Measurements from ENCODE around the gene APC2. TPM values are rescaled to one million over a fixed set of nuclear protein-coding genes. Genes with fewer than 3 reads are reported as not detected.

APC2 gene
- total and polyA plus RNA-seq, 4 donors = 0.03 to 0.42 (median 0.26) TPM; not detected in 1

GRCh38 chr19:1407528-1408299 is 42.2 kb upstream of the APC2 start, which contains the start of gene DAZAP1:
Gene DAZAP1, plus strand, starts transcription at chr19:1407586. Its CDS starts 188 bp downstream, at chr19:1407774.
- WGBS, 2 donors = 0 to 1% methylated on average over 17 to 121 of the region's 121 CpGs
- Histone ChIP-seq H3K36me3 (ENCODE audit: control insufficient read depth in 1 of 2, insufficient read depth in 2 of 2, low read length in 1 of 2) (no peaks in the 10 kb centered on the region), H3K27me3 (ENCODE audit: control insufficient read depth in 1 of 2, insufficient read depth in 2 of 2, low read length in 1 of 2) (no peaks in the 10 kb centered on the region), H3K9me3 (ENCODE audit: control insufficient read depth, low read length) (no peaks in the 10 kb centered on the region), H3K27ac (ENCODE audit: low read depth in 1 of 2, low read length in 2 of 2) (peak within 1 kb of the TSS; percentile 57 to 70), H3K4me1 (ENCODE audit: control insufficient read depth in 1 of 2, insufficient read depth in 2 of 2, low read length in 2 of 2) (no peaks in the 10 kb centered on the region), H3K4me3 (ENCODE audit: low read length in 2 of 2) (peak within 1 kb of the TSS; percentile 95 to 97)
- intact Hi-C loops (cut with DNase I) = no loop called here
- no peak for ATAC-seq (ENCODE audit: low FRiP score)
- DNase-seq = peak in 1 of 2 donors; percentile 70

- ATAC-seq (ENCODE audit: low FRiP score) = peak; percentile 1
- 0% methylated on average over 66 to 69 of the region's 69 CpGs for WGBS, 2 donors
These were observed 41.4 kb upstream of the APC2 start for GRCh38 chr19:1408300-1409203.

DNA sequence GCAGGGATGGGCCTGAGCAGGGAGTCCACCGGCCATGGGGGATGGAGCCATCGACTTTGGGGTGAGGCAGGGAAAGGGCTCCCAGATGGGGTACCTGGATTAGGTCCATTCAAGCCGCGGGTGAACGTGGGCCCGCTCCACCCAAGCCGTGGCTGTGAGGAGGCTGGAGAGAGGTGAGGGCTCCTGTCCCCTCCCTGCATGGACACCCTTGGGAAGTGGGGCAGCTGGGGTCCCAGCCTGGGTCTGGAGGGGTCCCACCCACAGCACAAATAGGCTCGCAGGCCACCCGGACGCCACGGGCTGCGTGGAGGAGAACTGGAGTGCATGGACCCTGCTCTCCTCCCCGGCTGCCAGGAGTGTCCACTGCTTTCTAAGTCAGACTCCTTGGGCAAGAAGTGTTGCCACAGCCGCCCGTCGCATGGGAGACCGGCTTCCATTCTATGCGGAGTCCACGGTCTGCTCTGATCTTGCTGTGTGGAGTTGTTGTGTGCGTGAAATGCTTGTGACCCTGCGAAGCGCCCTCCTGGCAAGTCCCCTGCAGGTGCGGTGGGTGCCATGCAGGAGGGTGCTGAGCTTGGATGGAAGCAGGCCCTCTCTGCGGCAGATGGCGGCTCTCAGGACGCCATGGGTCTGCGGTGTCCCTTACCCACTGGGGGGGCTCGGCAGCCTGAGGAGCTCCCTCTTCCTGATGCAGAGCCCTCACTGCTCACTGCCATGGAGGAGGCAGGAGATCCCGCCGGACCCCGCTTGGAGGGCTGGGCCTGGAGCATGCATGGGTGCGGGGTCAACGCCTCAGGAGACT is 40.5 kb upstream of the APC2 start:
- no peaks in the 10 kb centered on the region for H3K9me3 ChIP-seq (ENCODE audit: control insufficient read depth, low read length)
- H3K4me1 ChIP-seq (ENCODE audit: control insufficient read depth in 1 of 2, insufficient read depth in 2 of 2, low read length in 2 of 2) = no peaks in the 10 kb centered on the region
- DNase-seq (no peak), ATAC-seq (ENCODE audit: low FRiP score) (no peak)
- 60 to 62% methylated on average over 33 of the region's 33 CpGs for WGBS, 2 donors
- H3K36me3 ChIP-seq (ENCODE audit: control insufficient read depth in 1 of 2, insufficient read depth in 2 of 2, low read length in 1 of 2) = no peaks in the 10 kb centered on the region
- H3K27me3 ChIP-seq (ENCODE audit: control insufficient read depth in 1 of 2, insufficient read depth in 2 of 2, low read length in 1 of 2) = no peaks in the 10 kb centered on the region
- intact Hi-C loops (cut with DNase I) = loop anchor here in 1 of 2 donors (5.0 kb wide), 1 partner anchor 52 kb away; no protein-coding TSS in a partner anchor
- peak overlapping the region; percentile 95 to 97 for H3K4me3 ChIP-seq (ENCODE audit: low read length in 2 of 2)
- peak overlapping the region in 1 of 2 donors; percentile 46 for H3K27ac ChIP-seq (ENCODE audit: low read depth in 1 of 2, low read length in 2 of 2)

More at GRCh38 chr19:1408300-1409203, 41.4 kb upstream of the APC2 start:
- DNase-seq = peak; percentile 68 to 89
- no peaks in the 10 kb centered on the region for H3K9me3 ChIP-seq (ENCODE audit: control insufficient read depth, low read length)
- intact Hi-C loops (cut with DNase I) = no loop called here
- no peaks in the 10 kb centered on the region for H3K4me1 ChIP-seq (ENCODE audit: control insufficient read depth in 1 of 2, insufficient read depth in 2 of 2, low read length in 2 of 2)
- H3K27me3 ChIP-seq (ENCODE audit: control insufficient read depth in 1 of 2, insufficient read depth in 2 of 2, low read length in 1 of 2) = no peaks in the 10 kb centered on the region
- peak overlapping the region; percentile 46 to 70 for H3K27ac ChIP-seq (ENCODE audit: low read depth in 1 of 2, low read length in 2 of 2)
- H3K4me3 ChIP-seq (ENCODE audit: low read length in 2 of 2) = peak overlapping the region; percentile 95 to 97
- H3K36me3 ChIP-seq (ENCODE audit: control insufficient read depth in 1 of 2, insufficient read depth in 2 of 2, low read length in 1 of 2) = no peaks in the 10 kb centered on the region

- Histone ChIP-seq H3K4me3 (ENCODE audit: low read length in 2 of 2) (no peak overlapping the region), H3K27me3 (ENCODE audit: control insufficient read depth in 1 of 2, insufficient read depth in 2 of 2, low read length in 1 of 2) (no peaks in the 10 kb centered on the region), H3K27ac (ENCODE audit: low read depth in 1 of 2, low read length in 2 of 2) (no peak overlapping the region), H3K36me3 (ENCODE audit: control insufficient read depth in 1 of 2, insufficient read depth in 2 of 2, low read length in 1 of 2) (no peaks in the 10 kb centered on the region), H3K4me1 (ENCODE audit: control insufficient read depth in 1 of 2, insufficient read depth in 2 of 2, low read length in 2 of 2) (no peaks in the 10 kb centered on the region), H3K9me3 (ENCODE audit: control insufficient read depth, low read length) (no peaks in the 10 kb centered on the region)
- ATAC-seq (ENCODE audit: low FRiP score) (no peak), DNase-seq (no peak)
- intact Hi-C loops (cut with DNase I) = loop anchor here in 1 of 2 donors (5.0 kb wide), 1 partner anchor 53 kb away; no protein-coding TSS in a partner anchor
- WGBS, 2 donors = 84 to 85% methylated on average over 23 of the region's 23 CpGs
These were observed 39.7 kb upstream of the APC2 start for GRCh38 chr19:1410136-1410786.

DNA sequence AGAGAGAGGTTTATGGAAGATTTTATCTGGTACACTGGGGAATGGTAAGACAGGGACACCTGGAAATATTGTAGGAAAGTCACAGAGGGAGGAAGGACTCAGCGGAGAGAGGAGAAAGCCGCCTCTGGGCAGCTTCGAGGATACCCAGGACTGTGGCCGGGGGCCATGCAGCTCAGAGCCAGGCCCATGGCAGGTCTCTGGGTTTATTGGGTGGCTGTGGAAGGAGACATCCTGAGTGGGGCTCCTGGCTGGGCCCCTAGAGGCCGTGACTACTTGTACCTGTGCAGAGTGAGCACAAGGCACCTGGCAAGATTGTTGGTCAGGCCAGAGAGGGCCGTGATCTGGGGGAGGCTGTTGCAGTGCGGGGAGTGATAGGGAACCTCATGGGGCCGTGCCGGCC is 39.1 kb upstream of the APC2 start:
- intact Hi-C loops (cut with DNase I) = loop anchor here in 1 of 2 donors (5.0 kb wide), 1 partner anchor 53 kb away; no protein-coding TSS in a partner anchor
- Histone ChIP-seq H3K4me3 (ENCODE audit: low read length in 2 of 2) (no peak overlapping the region), H3K36me3 (ENCODE audit: control insufficient read depth in 1 of 2, insufficient read depth in 2 of 2, low read length in 1 of 2) (no peaks in the 10 kb centered on the region), H3K27ac (ENCODE audit: low read depth in 1 of 2, low read length in 2 of 2) (no peak overlapping the region), H3K9me3 (ENCODE audit: control insufficient read depth, low read length) (no peaks in the 10 kb centered on the region), H3K27me3 (ENCODE audit: control insufficient read depth in 1 of 2, insufficient read depth in 2 of 2, low read length in 1 of 2) (no peaks in the 10 kb centered on the region), H3K4me1 (ENCODE audit: control insufficient read depth in 1 of 2, insufficient read depth in 2 of 2, low read length in 2 of 2) (no peaks in the 10 kb centered on the region)
- DNase-seq (no peak), ATAC-seq (ENCODE audit: low FRiP score) (no peak)
- WGBS, 2 donors = 80 to 84% methylated on average over 9 of the region's 9 CpGs

- Histone ChIP-seq H3K36me3 (ENCODE audit: control insufficient read depth in 1 of 2, insufficient read depth in 2 of 2, low read length in 1 of 2) (no peaks in the 10 kb centered on the region), H3K4me1 (ENCODE audit: control insufficient read depth in 1 of 2, insufficient read depth in 2 of 2, low read length in 2 of 2) (no peaks in the 10 kb centered on the region), H3K9me3 (ENCODE audit: control insufficient read depth, low read length) (no peaks in the 10 kb centered on the region), H3K4me3 (ENCODE audit: low read length in 2 of 2) (no peak overlapping the region), H3K27ac (ENCODE audit: low read depth in 1 of 2, low read length in 2 of 2) (no peak overlapping the region), H3K27me3 (ENCODE audit: control insufficient read depth in 1 of 2, insufficient read depth in 2 of 2, low read length in 1 of 2) (no peaks in the 10 kb centered on the region)
- peak in 1 of 2 donors; percentile 70 for DNase-seq
- no peak for ATAC-seq (ENCODE audit: low FRiP score)
- intact Hi-C loops (cut with DNase I) = loop anchor here in 1 of 2 donors (5.0 kb wide), 1 partner anchor 54 kb away; no protein-coding TSS in a partner anchor
- WGBS, 2 donors = 61 to 65% methylated on average over 29 of the region's 29 CpGs
These were observed 38.4 kb upstream of the APC2 start for GRCh38 chr19:1411255-1412191.

- Histone ChIP-seq H3K4me3 (ENCODE audit: low read length in 2 of 2) (no peak overlapping the region), H3K9me3 (ENCODE audit: control insufficient read depth, low read length) (no peaks in the 10 kb centered on the region), H3K36me3 (ENCODE audit: control insufficient read depth in 1 of 2, insufficient read depth in 2 of 2, low read length in 1 of 2) (no peaks in the 10 kb centered on the region), H3K4me1 (ENCODE audit: control insufficient read depth in 1 of 2, insufficient read depth in 2 of 2, low read length in 2 of 2) (no peaks in the 10 kb centered on the region), H3K27ac (ENCODE audit: low read depth in 1 of 2, low read length in 2 of 2) (no peak overlapping the region), H3K27me3 (ENCODE audit: control insufficient read depth in 1 of 2, insufficient read depth in 2 of 2, low read length in 1 of 2) (no peaks in the 10 kb centered on the region)
- DNase-seq (no peak), ATAC-seq (ENCODE audit: low FRiP score) (no peak)
- 75 to 77% methylated on average over 21 of the region's 21 CpGs for WGBS, 2 donors
- intact Hi-C loops (cut with DNase I) = loop anchor here in 1 of 2 donors (5.0 kb wide), 1 partner anchor 55 kb away; no protein-coding TSS in a partner anchor
These were observed 37.5 kb upstream of the APC2 start for GRCh38 chr19:1412323-1412923.

Data from aorta (tissue), 5 donors.